Hepatocyte (in vitro differentiated cells): Measurements from ENCODE around the gene P3H4.

Source experiments
- EZH2phosphoT487 ChIP-seq: fragments of 200-600 bp; sonication (generic); IDR thresholded peaks from one replicate; pipeline ENCODE4 v1.6.1; 2018; ENCODE audit warnings: antibody characterized with exemption, mild to moderate bottlenecking, low read depth, moderate library complexity; ENCODE audit not compliant: unreplicated experiment, severe bottlenecking
- TF ChIP-seq, protein P1 (sequence below): fragments of 200-600 bp; sonication (generic); IDR thresholded peaks from 2 replicates; pipeline ENCODE4 v1.5.1; 2016; ENCODE audit warnings: antibody characterized with exemption, mild to moderate bottlenecking; ENCODE audit not compliant: poor library complexity

DNA sequence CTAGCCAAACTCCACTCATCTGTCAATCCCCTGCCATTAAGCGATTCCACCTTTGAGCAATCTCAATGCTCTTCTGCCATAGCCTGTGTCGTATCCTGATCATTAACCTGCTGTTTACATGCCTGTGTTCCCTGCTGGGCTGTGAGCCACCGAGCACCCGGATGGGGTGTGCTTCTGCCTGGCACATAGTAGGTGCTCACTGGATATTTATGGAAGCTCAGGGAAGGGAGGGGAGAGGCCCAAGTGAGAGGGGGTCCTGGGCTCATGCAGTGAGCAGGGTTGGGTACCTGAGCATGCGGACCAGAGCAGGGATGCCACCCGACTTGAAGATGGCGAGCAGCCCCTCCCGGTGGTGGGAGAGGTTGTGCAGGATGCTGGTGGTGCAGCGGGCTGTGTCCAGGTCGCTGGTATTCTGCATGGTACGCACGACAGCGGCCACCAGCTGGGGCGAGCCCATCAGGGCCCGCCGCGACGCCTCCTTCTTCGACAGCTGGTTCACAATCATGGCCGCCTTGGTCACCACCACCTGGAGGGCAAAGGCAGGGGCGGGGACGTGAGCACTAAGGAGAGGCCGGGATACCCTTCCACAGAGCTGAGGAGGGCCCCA, 43.0 kb downstream of the P3H4 start:
- TF ChIP-seq, protein P1, sequence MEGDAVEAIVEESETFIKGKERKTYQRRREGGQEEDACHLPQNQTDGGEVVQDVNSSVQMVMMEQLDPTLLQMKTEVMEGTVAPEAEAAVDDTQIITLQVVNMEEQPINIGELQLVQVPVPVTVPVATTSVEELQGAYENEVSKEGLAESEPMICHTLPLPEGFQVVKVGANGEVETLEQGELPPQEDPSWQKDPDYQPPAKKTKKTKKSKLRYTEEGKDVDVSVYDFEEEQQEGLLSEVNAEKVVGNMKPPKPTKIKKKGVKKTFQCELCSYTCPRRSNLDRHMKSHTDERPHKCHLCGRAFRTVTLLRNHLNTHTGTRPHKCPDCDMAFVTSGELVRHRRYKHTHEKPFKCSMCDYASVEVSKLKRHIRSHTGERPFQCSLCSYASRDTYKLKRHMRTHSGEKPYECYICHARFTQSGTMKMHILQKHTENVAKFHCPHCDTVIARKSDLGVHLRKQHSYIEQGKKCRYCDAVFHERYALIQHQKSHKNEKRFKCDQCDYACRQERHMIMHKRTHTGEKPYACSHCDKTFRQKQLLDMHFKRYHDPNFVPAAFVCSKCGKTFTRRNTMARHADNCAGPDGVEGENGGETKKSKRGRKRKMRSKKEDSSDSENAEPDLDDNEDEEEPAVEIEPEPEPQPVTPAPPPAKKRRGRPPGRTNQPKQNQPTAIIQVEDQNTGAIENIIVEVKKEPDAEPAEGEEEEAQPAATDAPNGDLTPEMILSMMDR = no peak
- TF ChIP-seq EZH2phosphoT487 = no peak
